ENCODE data around the gene SRD5A3.

Gene SRD5A3

DNA sequence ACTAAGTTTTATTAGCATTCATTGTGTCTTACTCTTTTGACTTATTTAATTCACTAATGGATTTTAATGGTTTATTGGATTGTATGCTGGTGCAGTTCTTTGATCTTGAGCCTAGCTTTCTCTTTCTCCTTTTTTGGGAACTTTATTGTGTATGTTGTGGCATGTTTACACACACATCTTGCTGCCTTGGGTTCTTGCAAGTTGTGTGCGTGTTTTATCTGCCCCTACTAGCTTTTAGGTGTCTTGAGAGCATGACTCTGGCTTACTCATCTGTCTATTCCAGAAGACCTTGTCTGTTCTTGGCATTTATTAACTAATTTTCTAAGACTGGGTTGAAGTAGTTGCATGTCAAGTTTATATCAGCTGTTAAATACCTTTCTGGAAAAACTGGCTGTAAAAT lies 52.4 kb downstream of the SRD5A3 start:
- peak overlapping the region; percentile 91 for H3K9ac ChIP-seq (ENCODE audit: low read length)
- H3K9me3 ChIP-seq (ENCODE audit: insufficient read depth, low read length) = no peaks in the 10 kb centered on the region
- H3K27ac ChIP-seq (ENCODE audit: low read length) = peak overlapping the region; percentile 39
- peaks cover 72% of the 10 kb centered on the region for H3K79me2 ChIP-seq (ENCODE audit: low read length)
- peaks cover 32% of the 10 kb centered on the region for H3K4me1 ChIP-seq (ENCODE audit: low read length)
- H4K20me1 ChIP-seq (ENCODE audit: insufficient read depth, low read length) = peaks cover 40% of the 10 kb centered on the region
- no peak overlapping the region for H2AFZ ChIP-seq (ENCODE audit: low read depth, low read length)
- no peak for TF ChIP-seq EZH2phosphoT487 (IDR thresholded peaks at IDR 0.05; ENCODE audit: low read depth)
- TF ChIP-seq, protein P1, sequence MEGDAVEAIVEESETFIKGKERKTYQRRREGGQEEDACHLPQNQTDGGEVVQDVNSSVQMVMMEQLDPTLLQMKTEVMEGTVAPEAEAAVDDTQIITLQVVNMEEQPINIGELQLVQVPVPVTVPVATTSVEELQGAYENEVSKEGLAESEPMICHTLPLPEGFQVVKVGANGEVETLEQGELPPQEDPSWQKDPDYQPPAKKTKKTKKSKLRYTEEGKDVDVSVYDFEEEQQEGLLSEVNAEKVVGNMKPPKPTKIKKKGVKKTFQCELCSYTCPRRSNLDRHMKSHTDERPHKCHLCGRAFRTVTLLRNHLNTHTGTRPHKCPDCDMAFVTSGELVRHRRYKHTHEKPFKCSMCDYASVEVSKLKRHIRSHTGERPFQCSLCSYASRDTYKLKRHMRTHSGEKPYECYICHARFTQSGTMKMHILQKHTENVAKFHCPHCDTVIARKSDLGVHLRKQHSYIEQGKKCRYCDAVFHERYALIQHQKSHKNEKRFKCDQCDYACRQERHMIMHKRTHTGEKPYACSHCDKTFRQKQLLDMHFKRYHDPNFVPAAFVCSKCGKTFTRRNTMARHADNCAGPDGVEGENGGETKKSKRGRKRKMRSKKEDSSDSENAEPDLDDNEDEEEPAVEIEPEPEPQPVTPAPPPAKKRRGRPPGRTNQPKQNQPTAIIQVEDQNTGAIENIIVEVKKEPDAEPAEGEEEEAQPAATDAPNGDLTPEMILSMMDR (IDR thresholded peaks at IDR 0.05; ENCODE audit: low read depth, low read length) = no peak
- H3K27me3 ChIP-seq (ENCODE audit: low read depth, low read length) = no peaks in the 10 kb centered on the region
- H3K4me2 ChIP-seq (ENCODE audit: low read length) = peak overlapping the region; percentile 89
- H3K4me3 ChIP-seq (ENCODE audit: low read length) = peak overlapping the region; percentile 93
- H3K36me3 ChIP-seq (replicated peaks; ENCODE audit: low read depth, low read length) = peaks cover 27% of the 10 kb centered on the region

DNA sequence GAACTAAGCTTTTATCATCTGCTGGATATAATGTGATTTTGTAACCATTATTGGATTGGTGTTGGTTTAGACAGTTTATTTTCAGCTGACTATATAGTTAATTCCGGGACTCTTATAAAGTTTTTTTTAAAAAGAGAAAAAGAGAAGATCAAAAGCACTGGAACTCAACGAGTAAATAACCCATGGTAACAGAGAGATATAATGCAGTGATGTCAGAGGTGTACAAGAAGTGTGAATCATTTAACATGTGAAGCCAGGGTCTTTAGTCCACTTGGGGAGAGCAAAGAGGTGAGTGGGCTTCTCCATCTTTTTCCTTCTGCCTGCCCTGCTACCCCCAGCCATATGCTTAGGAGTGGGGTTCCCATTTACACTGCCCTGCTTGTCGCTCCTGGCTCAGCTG lies 52.9 kb downstream of the SRD5A3 start:
- Histone ChIP-seq H3K4me3 (ENCODE audit: low read length) (peak overlapping the region; percentile 93; the same call in 1 of the 2 replicates), H4K20me1 (ENCODE audit: insufficient read depth, low read length) (peaks cover 40% of the 10 kb centered on the region), H3K4me1 (ENCODE audit: low read length) (peaks cover 27% of the 10 kb centered on the region), H3K4me2 (ENCODE audit: low read length) (peak overlapping the region; percentile 89), H2AFZ (ENCODE audit: low read depth, low read length) (no peak overlapping the region), H3K9ac (ENCODE audit: low read length) (no peak overlapping the region), H3K9me3 (ENCODE audit: insufficient read depth, low read length) (no peaks in the 10 kb centered on the region), H3K79me2 (ENCODE audit: low read length) (peaks cover 77% of the 10 kb centered on the region), H3K36me3 (replicated peaks; ENCODE audit: low read depth, low read length) (peaks cover 31% of the 10 kb centered on the region), H3K27ac (ENCODE audit: low read length) (no peak overlapping the region), H3K27me3 (ENCODE audit: low read depth, low read length) (no peaks in the 10 kb centered on the region)
- no peak for TF ChIP-seq EZH2phosphoT487 (IDR thresholded peaks at IDR 0.05; ENCODE audit: low read depth)
- TF ChIP-seq, protein P1 (IDR thresholded peaks at IDR 0.05; ENCODE audit: low read depth, low read length) = no peak

DNA sequence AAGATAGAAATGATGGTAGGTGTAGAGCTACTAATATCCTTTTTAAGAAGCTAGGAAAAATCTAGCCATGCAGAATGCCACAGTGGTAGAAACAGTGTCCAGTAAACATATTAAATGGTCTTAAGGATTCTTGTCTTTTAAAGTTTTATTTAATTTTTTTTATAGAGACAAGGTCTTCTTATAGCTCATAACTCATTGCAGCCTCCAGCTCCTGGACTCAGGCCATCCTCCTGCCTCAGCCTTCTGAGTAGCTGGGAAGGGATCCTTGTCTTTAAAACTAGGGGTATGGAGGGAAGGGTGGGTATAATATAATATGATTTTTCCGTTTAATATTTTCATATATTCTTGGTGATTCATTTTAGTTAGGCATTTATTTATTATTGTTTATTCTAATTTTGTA lies 53.5 kb downstream of the SRD5A3 start:
- Histone ChIP-seq H3K27me3 (ENCODE audit: low read depth, low read length) (no peaks in the 10 kb centered on the region), H3K4me2 (ENCODE audit: low read length) (peak overlapping the region; percentile 89), H3K4me1 (ENCODE audit: low read length) (peaks cover 24% of the 10 kb centered on the region), H3K4me3 (ENCODE audit: low read length) (no peak overlapping the region), H3K79me2 (ENCODE audit: low read length) (peaks cover 83% of the 10 kb centered on the region), H2AFZ (ENCODE audit: low read depth, low read length) (no peak overlapping the region), H4K20me1 (ENCODE audit: insufficient read depth, low read length) (peaks cover 40% of the 10 kb centered on the region), H3K9ac (ENCODE audit: low read length) (no peak overlapping the region), H3K36me3 (replicated peaks; ENCODE audit: low read depth, low read length) (peaks cover 34% of the 10 kb centered on the region), H3K9me3 (ENCODE audit: insufficient read depth, low read length) (no peaks in the 10 kb centered on the region), H3K27ac (ENCODE audit: low read length) (no peak overlapping the region)
- TF ChIP-seq, protein P1 (IDR thresholded peaks at IDR 0.05; ENCODE audit: low read depth, low read length) = no peak
- TF ChIP-seq EZH2phosphoT487 (IDR thresholded peaks at IDR 0.05; ENCODE audit: low read depth) = no peak

DNA sequence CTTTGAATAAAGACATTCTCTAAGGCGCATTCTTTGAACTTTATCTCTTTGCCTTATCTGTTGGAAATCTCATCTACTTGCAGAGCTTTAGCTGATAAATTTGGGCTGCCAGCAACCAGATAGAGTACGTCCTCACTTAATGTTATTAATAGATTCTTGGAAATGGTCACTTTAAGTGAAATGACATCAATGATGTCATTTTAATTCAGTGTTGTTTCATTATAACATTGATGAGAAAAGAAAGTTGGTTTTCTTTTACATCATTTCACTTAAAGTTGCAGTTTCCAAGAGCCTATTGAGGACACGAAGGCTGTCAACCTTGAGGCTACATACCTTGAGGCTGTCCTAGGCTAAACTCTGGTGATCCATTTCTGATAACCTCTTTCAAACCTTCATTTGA lies 59.0 kb downstream of the SRD5A3 start:
- H3K27me3 ChIP-seq (ENCODE audit: low read depth, low read length) = no peaks in the 10 kb centered on the region
- 0 out of 2 replicates have a peak, but pooled peaks cover 5% of the 10 kb centered on the region for H3K4me1 ChIP-seq (ENCODE audit: low read length)
- H4K20me1 ChIP-seq (ENCODE audit: insufficient read depth, low read length) = peaks cover 56% of the 10 kb centered on the region
- H3K27ac ChIP-seq (ENCODE audit: low read length) = no peak overlapping the region
- H3K79me2 ChIP-seq (ENCODE audit: low read length) = peaks cover 95% of the 10 kb centered on the region
- no peak overlapping the region for H3K4me2 ChIP-seq (ENCODE audit: low read length)
- peaks cover 46% of the 10 kb centered on the region for H3K36me3 ChIP-seq (replicated peaks; ENCODE audit: low read depth, low read length)
- no peaks in the 10 kb centered on the region for H3K9me3 ChIP-seq (ENCODE audit: insufficient read depth, low read length)
- no peak overlapping the region for H3K4me3 ChIP-seq (ENCODE audit: low read length)
- no peak overlapping the region for H2AFZ ChIP-seq (ENCODE audit: low read depth, low read length)
- H3K9ac ChIP-seq (ENCODE audit: low read length) = no peak overlapping the region
- no peak for TF ChIP-seq EZH2phosphoT487 (IDR thresholded peaks at IDR 0.05; ENCODE audit: low read depth)
- TF ChIP-seq, protein P1 (IDR thresholded peaks at IDR 0.05; ENCODE audit: low read depth, low read length) = no peak
